ENCODE measurements around the gene CDC42EP4. TPM values are rescaled to one million over a fixed set of nuclear protein-coding genes. Genes with fewer than 3 reads are reported as not detected.

CDC42EP4 gene
- polyA plus RNA-seq, 1 donor from 2014 or later, result 19.4 TPM

GRCh38 chr17:73358668-73359067, 46.9 kb upstream of the CDC42EP4 start:
- Histone ChIP-seq H3K9ac (ENCODE audit: low read length) (no peak overlapping the region), H3K79me2 (replicated peaks; ENCODE audit: insufficient read depth, low read length) (no peaks in the 10 kb centered on the region), H3K9me2 (ENCODE audit: insufficient read depth, low read length) (no peaks in the 10 kb centered on the region), H3K4me3 (ENCODE audit: low read length) (no peak overlapping the region), H3K27ac (ENCODE audit: low read length) (no peak overlapping the region), H4K20me1 (ENCODE audit: insufficient read depth) (no peaks in the 10 kb centered on the region), H2AFZ (ENCODE audit: low read depth, low read length) (no peak overlapping the region), H3K9me3 (ENCODE audit: low read length) (no peaks in the 10 kb centered on the region), H3K27me3 (ENCODE audit: insufficient read depth, low read depth, low read length) (no peaks in the 10 kb centered on the region), H3F3A (ENCODE audit: insufficient read depth, low read length, poor library complexity, severe bottlenecking) (no peaks in the 10 kb centered on the region), H3K36me3 (ENCODE audit: insufficient read depth, low read length) (no peaks in the 10 kb centered on the region), H3K4me2 (ENCODE audit: low read length) (no peak overlapping the region)
- no peak for TF ChIP-seq MXI1 (conservative IDR thresholded peaks at IDR 0.05; ENCODE audit: poor library complexity, severe bottlenecking)

DNA sequence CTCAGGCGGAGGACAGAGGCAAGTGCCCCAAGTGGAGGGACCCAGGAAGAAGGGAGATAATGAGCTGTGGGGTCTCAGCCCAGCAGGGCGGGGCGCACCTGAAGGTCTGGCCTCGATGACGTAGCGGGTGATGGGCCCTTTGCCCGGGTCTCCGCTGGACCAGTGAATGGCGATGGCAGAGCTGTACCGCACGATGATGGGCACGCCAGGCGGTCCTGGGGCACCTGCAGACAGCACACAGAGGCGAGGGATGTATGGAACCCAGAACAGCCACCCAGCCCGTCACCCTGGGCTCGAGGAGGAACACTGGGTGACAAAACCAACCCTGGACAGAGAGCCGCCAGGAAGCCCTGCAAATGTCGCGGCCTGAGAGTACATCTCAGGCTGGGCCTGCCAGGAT, 46.2 kb upstream of the CDC42EP4 start:
- H3K79me2 ChIP-seq (replicated peaks; ENCODE audit: insufficient read depth, low read length), result no peaks in the 10 kb centered on the region
- no peak overlapping the region for H3K4me2 ChIP-seq (ENCODE audit: low read length)
- no peaks in the 10 kb centered on the region for H3K36me3 ChIP-seq (ENCODE audit: insufficient read depth, low read length)
- H3F3A ChIP-seq (ENCODE audit: insufficient read depth, low read length, poor library complexity, severe bottlenecking), result no peaks in the 10 kb centered on the region
- H3K9me2 ChIP-seq (ENCODE audit: insufficient read depth, low read length), result no peaks in the 10 kb centered on the region
- H3K4me3 ChIP-seq (ENCODE audit: low read length), result no peak overlapping the region
- TF ChIP-seq TAF1 (IDR thresholded peaks at IDR 0.05; ENCODE audit: low read depth) (no peak), EZH2 (IDR thresholded peaks at IDR 0.05; ENCODE audit: borderline replicate concordance, insufficient read depth, low read length, poor library complexity, severe bottlenecking) (no peak), SMC3 (conservative IDR thresholded peaks at IDR 0.05; ENCODE audit: poor library complexity) (no peak), RAD21 (conservative IDR thresholded peaks at IDR 0.05) (no peak), REST (IDR thresholded peaks at IDR 0.05; ENCODE audit: borderline replicate concordance) (no peak), POLR2AphosphoS5 (IDR thresholded peaks at IDR 0.05) (no peak), CTCF (IDR thresholded peaks at IDR 0.05; ENCODE audit: poor library complexity, severe bottlenecking) (no peak), MXI1 (conservative IDR thresholded peaks at IDR 0.05; ENCODE audit: poor library complexity, severe bottlenecking) (no peak), EP300 (conservative IDR thresholded peaks at IDR 0.05; ENCODE audit: poor library complexity, severe bottlenecking) (no peak)
- H2AFZ ChIP-seq (ENCODE audit: low read depth, low read length), result no peak overlapping the region
- H4K20me1 ChIP-seq (ENCODE audit: insufficient read depth), result no peaks in the 10 kb centered on the region
- no peaks in the 10 kb centered on the region for H3K9me3 ChIP-seq (ENCODE audit: low read length)
- H3K9ac ChIP-seq (ENCODE audit: low read length), result peak overlapping the region; percentile 23
- peak overlapping the region; percentile 61 for H3K27ac ChIP-seq (ENCODE audit: low read length)
- H3K27me3 ChIP-seq (ENCODE audit: insufficient read depth, low read depth, low read length), result no peaks in the 10 kb centered on the region

DNA sequence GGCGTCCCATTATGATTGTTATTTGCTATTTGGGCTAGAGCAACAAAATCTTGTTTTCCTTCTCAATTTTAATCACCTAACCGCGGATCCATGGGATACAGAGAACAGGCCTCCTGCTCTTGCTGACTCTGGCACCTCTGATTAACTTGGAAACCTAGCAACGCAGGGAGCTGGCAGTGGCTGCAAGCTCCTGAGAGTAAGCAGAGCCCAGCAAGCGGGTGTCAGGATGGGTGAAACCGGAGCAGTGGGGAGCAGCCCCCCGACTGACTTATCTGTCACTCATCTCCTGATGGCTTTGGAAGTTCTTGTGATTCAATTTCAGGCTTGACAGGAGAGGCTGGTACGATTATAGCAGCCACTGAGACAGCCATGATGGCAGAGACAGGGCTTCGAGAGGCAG, 45.5 kb upstream of the CDC42EP4 start:
- Histone ChIP-seq H3K9ac (ENCODE audit: low read length) (peak overlapping the region; percentile 23), H3K27me3 (ENCODE audit: insufficient read depth, low read depth, low read length) (no peaks in the 10 kb centered on the region), H4K20me1 (ENCODE audit: insufficient read depth) (no peaks in the 10 kb centered on the region), H3K9me3 (ENCODE audit: low read length) (no peaks in the 10 kb centered on the region), H3K79me2 (replicated peaks; ENCODE audit: insufficient read depth, low read length) (no peaks in the 10 kb centered on the region), H3K27ac (ENCODE audit: low read length) (peak overlapping the region; percentile 61), H2AFZ (ENCODE audit: low read depth, low read length) (no peak overlapping the region), H3K9me2 (ENCODE audit: insufficient read depth, low read length) (no peaks in the 10 kb centered on the region), H3F3A (ENCODE audit: insufficient read depth, low read length, poor library complexity, severe bottlenecking) (no peaks in the 10 kb centered on the region), H3K4me3 (ENCODE audit: low read length) (no peak overlapping the region), H3K36me3 (ENCODE audit: insufficient read depth, low read length) (no peaks in the 10 kb centered on the region), H3K4me2 (ENCODE audit: low read length) (no peak overlapping the region)
- TF ChIP-seq SMC3 (conservative IDR thresholded peaks at IDR 0.05; ENCODE audit: poor library complexity) (no peak), RAD21 (conservative IDR thresholded peaks at IDR 0.05) (peak; percentile 9), EP300 (conservative IDR thresholded peaks at IDR 0.05; ENCODE audit: poor library complexity, severe bottlenecking) (peak; percentile 26), POLR2AphosphoS5 (IDR thresholded peaks at IDR 0.05) (no peak), MXI1 (conservative IDR thresholded peaks at IDR 0.05; ENCODE audit: poor library complexity, severe bottlenecking) (no peak), REST (IDR thresholded peaks at IDR 0.05; ENCODE audit: borderline replicate concordance) (no peak), EZH2 (IDR thresholded peaks at IDR 0.05; ENCODE audit: borderline replicate concordance, insufficient read depth, low read length, poor library complexity, severe bottlenecking) (no peak), TAF1 (IDR thresholded peaks at IDR 0.05; ENCODE audit: low read depth) (no peak)

All from neural cell (in vitro differentiated cells).